K562 (cell line): ENCODE results near the gene PGF. TPM values are rescaled to one million over a fixed set of nuclear protein-coding genes. Genes with fewer than 3 reads are reported as not detected.
A peak's percentile ranks its signal among the peaks of the same experiment; 100 is the strongest.

ENCODE experiments used
- ATAC-seq: fragments of 200-7000 bp; cut with Tn5 transposase; 3 replicates; pipeline ENCODE4 v1.9.1; 2020; ENCODE audit warnings: moderate library complexity
- BruUV-seq: library from RNA; stranded (reverse); fragments of 400-500 nt; replicated peaks from 2 replicates; lab custom pipeline; 2021; lab: Mats Ljungman, UMichigan
- CTCF ChIA-PET: fragments of 300-600 bp; formaldehyde crosslinking; extraction: SDS; loops from one replicate; lab custom pipeline; 2021; ENCODE audit warnings: low intra/inter-chr PET ratio; lab: Yijun Ruan, JAX
- POLR2A ChIA-PET: fragments of 300-600, 350-650 bp; sonication (Branson Sonifier 250); formaldehyde crosslinking; extraction: SDS; loops from one replicate; lab custom pipeline; 2021; ENCODE audit warnings: antibody characterized with exemption, inconsistent platforms; lab: Yijun Ruan, JAX
- DNase-seq, 4 experiments: peaks; one replicate each; pipeline versions ENCODE4 v3.0.0 to v3.0.0-alpha.2; 2011 to 2018; ENCODE audit warnings: low spot score in 3 of 4, mixed read lengths in 3 of 4; ENCODE audit errors: extremely low read depth in 1 of 4
- FAIRE-seq: peaks from 2 replicates; lab custom pipeline; 2011; peaks lifted over from hg19 to GRCh38; lab: Jason Lieb, UNC
- H2AFZ ChIP-seq: 2 replicates; pipeline ENCODE4 v1.6.0; 2011; ENCODE audit warnings: low read depth, low read length, control low read depth, inconsistent platforms
- H3K27ac ChIP-seq: fragments of 200-600 bp; 3 replicates; pipeline ENCODE4 v1.8.0; 2011; ENCODE audit warnings: low read depth, mild to moderate bottlenecking, control low read depth, inconsistent platforms, low read length, moderate library complexity, mixed read lengths; ENCODE audit errors: extremely low read depth
- H3K27me3 ChIP-seq, 2 experiments: fragments of 300-600 bp in 1 of 2; 2 replicates in 1 of 2; 3 replicates in 1 of 2; pipeline versions ENCODE4 v1.6.0 to v1.8.0; 2011; ENCODE audit warnings: inconsistent platforms in 2 of 2, low read length in 2 of 2, mild to moderate bottlenecking in 1 of 2, mixed read lengths in 1 of 2, moderate library complexity in 1 of 2; ENCODE audit not compliant: control insufficient read depth in 2 of 2, insufficient read depth in 2 of 2
- H3K36me3 ChIP-seq: fragments of 300-600 bp; 3 replicates; pipeline ENCODE4 v1.8.0; 2011; ENCODE audit warnings: mild to moderate bottlenecking, low read length, inconsistent platforms; ENCODE audit not compliant: control insufficient read depth, insufficient read depth
- H3K4me1 ChIP-seq, 2 experiments: fragments of 200-600 bp in 1 of 2; replicated peaks in 1 of 2; 2 replicates in 1 of 2; 3 replicates in 1 of 2; pipeline versions ENCODE4 v1.5.1 to v1.8.0; 2011; ENCODE audit warnings: inconsistent platforms in 2 of 2, low read length in 2 of 2, mild to moderate bottlenecking in 1 of 2, mixed read lengths in 1 of 2, moderate library complexity in 1 of 2; ENCODE audit not compliant: control insufficient read depth in 2 of 2, insufficient read depth in 2 of 2
- H3K4me2 ChIP-seq: 2 replicates; pipeline ENCODE4 v1.6.1; 2011; ENCODE audit warnings: low read length, control low read depth, inconsistent platforms, mixed read lengths; ENCODE audit not compliant: insufficient read depth
- H3K4me3 ChIP-seq: fragments of 200-600 bp; sonication (generic), shearing (Covaris generic); 2 replicates; pipeline ENCODE4 v1.5.1; 2016; ENCODE audit warnings: control low read depth, inconsistent platforms
- H3K79me2 ChIP-seq: fragments of 200-600 bp; 3 replicates; pipeline ENCODE4 v1.8.0; 2011; ENCODE audit warnings: low read length, inconsistent platforms; ENCODE audit not compliant: control insufficient read depth, insufficient read depth
- H3K9ac ChIP-seq, 2 experiments: 2 replicates each; pipeline versions ENCODE4 v1.6.0 to v1.6.1; 2011; ENCODE audit warnings: low read depth in 2 of 2, low read length in 2 of 2, control low read depth in 1 of 2, inconsistent platforms in 1 of 2, mild to moderate bottlenecking in 1 of 2, mixed read lengths in 1 of 2; ENCODE audit not compliant: insufficient read depth in 1 of 2
- H3K9me1 ChIP-seq: one replicate; pipeline ENCODE4 v1.6.0; 2011; ENCODE audit warnings: inconsistent platforms, mild to moderate bottlenecking, low read length, moderate library complexity; ENCODE audit not compliant: control insufficient read depth, insufficient read depth
- H3K9me3 ChIP-seq: replicated peaks from 2 replicates; pipeline ENCODE4 v1.5.1; 2011; ENCODE audit warnings: low read depth, low read length, inconsistent platforms; ENCODE audit not compliant: control insufficient read depth, insufficient read depth
- H4K20me1 ChIP-seq: replicated peaks from 2 replicates; pipeline ENCODE4 v1.6.1; 2011; ENCODE audit warnings: low read length, inconsistent platforms, mixed read lengths; ENCODE audit not compliant: control insufficient read depth, insufficient read depth
- CBX5 ChIP-seq: IDR thresholded peaks from 2 replicates; pipeline ENCODE4 v1.6.1; 2014; ENCODE audit warnings: low read depth, borderline replicate concordance
- CHD1 ChIP-seq: fragments of 200-600 bp; sonication (generic); IDR thresholded peaks from one replicate; pipeline ENCODE4 v1.6.1; 2012; ENCODE audit warnings: mild to moderate bottlenecking, moderate library complexity, low read length, inconsistent platforms
- MAFF ChIP-seq: IDR thresholded peaks from 2 replicates; pipeline ENCODE4 v1.6.1; 2012; ENCODE audit warnings: low read length, improper control_type of control experiment
- NFXL1 ChIP-seq: fragments of 450-650 bp; formaldehyde crosslinking; IDR thresholded peaks from 2 replicates; pipeline ENCODE4 v1.4.0; 2021; ENCODE audit warnings: mild to moderate bottlenecking
- RCOR1 ChIP-seq, 2 experiments: IDR thresholded peaks; 2 replicates each; pipeline ENCODE4 v1.6.1; 2012; ENCODE audit warnings: low read depth in 2 of 2, low read length in 2 of 2, borderline replicate concordance in 1 of 2, improper control_type of control experiment in 1 of 2
- RUNX1 ChIP-seq: sonication (generic); IDR thresholded peaks from 2 replicates; pipeline ENCODE4 v1.6.1; 2016; ENCODE audit warnings: antibody characterized with exemption, low read depth
- SIRT6 ChIP-seq: IDR thresholded peaks from one replicate; pipeline ENCODE4 v1.6.1; 2012; ENCODE audit warnings: low read depth, mild to moderate bottlenecking, control low read depth, inconsistent platforms, low read length, moderate library complexity
- XRCC4 ChIP-seq: IDR thresholded peaks from one replicate; pipeline ENCODE4 v1.6.1; 2011; ENCODE audit not compliant: insufficient read depth, insufficient read length; ENCODE audit errors: extremely low read depth
- ZC3H11A ChIP-seq: IDR thresholded peaks from 2 replicates; pipeline ENCODE4 v1.6.1; 2012; ENCODE audit warnings: low read depth, low read length, improper control_type of control experiment
- ZFP36 ChIP-seq: fragments of 150-350 bp; IDR thresholded peaks from 2 replicates; pipeline ENCODE4 v1.6.1; 2018; ENCODE audit warnings: low read length, low read depth; ENCODE audit not compliant: partially characterized antibody
- ZKSCAN8 ChIP-seq: fragments of 200-800 bp; sonication (Bioruptor generic); IDR thresholded peaks from 2 replicates; pipeline ENCODE4 v1.6.1; 2016; ENCODE audit warnings: missing genetic modification characterization, missing compliant biosample characterization
- ZNF212 ChIP-seq: fragments of 450-650 bp; formaldehyde crosslinking; IDR thresholded peaks from 2 replicates; pipeline ENCODE4 v1.4.0; 2020; ENCODE audit warnings: mild to moderate bottlenecking
- ZNF263 ChIP-seq: sonication (generic); formaldehyde crosslinking; IDR thresholded peaks from 2 replicates; pipeline ENCODE4 v1.8.0; 2022; ENCODE audit warnings: mild to moderate bottlenecking, missing genetic modification reagents, borderline replicate concordance
- WGBS: fragments of 100-300 bp; shearing (Covaris generic); methylation state at CpG from one replicate; pipeline ENCODE4 v1.1.6; 2016; ENCODE audit warnings: low coverage, mixed read lengths; ENCODE audit not compliant: insufficient coverage; ENCODE audit errors: missing lambda C conversion rate; 5-methylcytosine and 5-hydroxymethylcytosine counted together
- in situ Hi-C: fragments of 300-500 bp; cut with MboI; formaldehyde crosslinking; loops from 4 replicates; pipeline ENCODE4 v1.15.0; 2018; ENCODE audit warnings: inconsistent platforms, mixed read lengths
- intact Hi-C: fragments of 100-400 bp; cut with micrococcal nuclease; formaldehyde crosslinking; loops from 2 replicates; pipeline ENCODE4 v1.14.2; 2022
- polyA plus RNA-seq, 8 experiments: library from polyadenylated mRNA; depleted of rRNA in 4 of 8; stranded (reverse) in 5 of 8; unstranded in 3 of 8; fragments of >200 nt; fragmentation: Nextera tagmentation in 2 of 8; fragmentation: Illumina TruSeq in 1 of 8; extraction: Ambion mirVana in 2 of 8; extraction: Trizol in 1 of 8; gene quantifications; 2 replicates each; pipeline versions ENCODE4 v1.2.1 to v1.2.3, GENCODE V29; 2011 to 2014; ENCODE audit warnings: inconsistent platforms in 1 of 8, missing spikeins in 1 of 8
- total RNA-seq, 7 experiments: library from RNA; depleted of rRNA in 6 of 7; stranded (reverse); fragments of >200 nt in 6 of 7; fragmentation: Illumina TruSeq in 2 of 7; extraction: Trizol in 2 of 7; gene quantifications; 2 replicates each; pipeline versions ENCODE4 v1.2.1 to v1.2.3, GENCODE V29; 2011 to 2021; ENCODE audit warnings: low replicate concordance in 1 of 7
- TF ChIP-seq, protein P1 (sequence below): fragments of 200-800 bp; sonication (Bioruptor generic); IDR thresholded peaks from 2 replicates; pipeline ENCODE4 v1.6.1; 2016; ENCODE audit warnings: missing genetic modification characterization, missing compliant biosample characterization
- TF ChIP-seq, protein P2 (sequence below): fragments of 450-650 bp; IDR thresholded peaks from 2 replicates; pipeline ENCODE4 v1.6.1; 2018; ENCODE audit not compliant: partially characterized antibody

Gene PGF
- total and polyA plus RNA-seq, 9 of the 15 experiments (the other 6 are each of a cell fraction or from before 2014, with no cell fraction given): 0.04 to 0.44 (median 0.18) TPM

DNA sequence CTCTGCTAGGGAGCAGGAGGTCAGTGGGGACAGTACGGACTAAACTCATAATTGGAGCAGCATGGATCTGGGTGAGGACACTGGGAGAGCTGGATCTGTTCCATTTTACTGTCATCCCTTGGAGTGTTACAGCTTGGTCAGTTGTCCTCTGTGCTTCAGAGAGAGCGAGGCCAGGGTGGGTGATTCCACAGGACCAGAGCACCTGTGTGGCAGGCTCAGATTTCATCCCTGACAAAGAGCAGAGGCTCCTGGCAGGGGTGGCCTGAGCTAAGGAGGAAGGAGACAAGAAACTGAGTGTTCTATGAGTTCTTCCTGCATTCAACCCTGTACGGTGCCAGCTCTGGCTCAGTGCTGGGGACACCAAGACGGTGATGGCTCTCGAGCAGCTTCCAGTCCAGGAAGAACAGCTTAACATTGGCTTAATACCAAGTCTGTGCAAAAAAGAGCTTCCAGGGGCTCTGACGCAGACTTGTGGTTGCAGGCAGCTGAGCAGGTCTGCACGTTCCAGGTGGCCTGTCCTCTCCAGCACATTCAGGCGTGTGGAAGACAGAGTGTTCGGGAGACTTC lies 8.4 kb upstream of the PGF start:
- in situ Hi-C loops: no loop called here
- TF ChIP-seq CBX5 (no peak), ZKSCAN8 (no peak), CHD1 (no peak), ZNF263 (CRISPR knock-in tag) (no peak), RCOR1 (IDR thresholded peaks at IDR 0.05; ENCODE audit: borderline replicate concordance in 1 of 2, low read depth in 2 of 2, low read length in 2 of 2) (no peak), ZC3H11A (no peak), SIRT6 (no peak), MAFF (no peak), NFXL1 (CRISPR knock-in tag) (no peak), ZNF212 (CRISPR knock-in tag) (no peak), RUNX1 (no peak), XRCC4 (no peak), ZFP36 (no peak)
- TF ChIP-seq, protein P1, sequence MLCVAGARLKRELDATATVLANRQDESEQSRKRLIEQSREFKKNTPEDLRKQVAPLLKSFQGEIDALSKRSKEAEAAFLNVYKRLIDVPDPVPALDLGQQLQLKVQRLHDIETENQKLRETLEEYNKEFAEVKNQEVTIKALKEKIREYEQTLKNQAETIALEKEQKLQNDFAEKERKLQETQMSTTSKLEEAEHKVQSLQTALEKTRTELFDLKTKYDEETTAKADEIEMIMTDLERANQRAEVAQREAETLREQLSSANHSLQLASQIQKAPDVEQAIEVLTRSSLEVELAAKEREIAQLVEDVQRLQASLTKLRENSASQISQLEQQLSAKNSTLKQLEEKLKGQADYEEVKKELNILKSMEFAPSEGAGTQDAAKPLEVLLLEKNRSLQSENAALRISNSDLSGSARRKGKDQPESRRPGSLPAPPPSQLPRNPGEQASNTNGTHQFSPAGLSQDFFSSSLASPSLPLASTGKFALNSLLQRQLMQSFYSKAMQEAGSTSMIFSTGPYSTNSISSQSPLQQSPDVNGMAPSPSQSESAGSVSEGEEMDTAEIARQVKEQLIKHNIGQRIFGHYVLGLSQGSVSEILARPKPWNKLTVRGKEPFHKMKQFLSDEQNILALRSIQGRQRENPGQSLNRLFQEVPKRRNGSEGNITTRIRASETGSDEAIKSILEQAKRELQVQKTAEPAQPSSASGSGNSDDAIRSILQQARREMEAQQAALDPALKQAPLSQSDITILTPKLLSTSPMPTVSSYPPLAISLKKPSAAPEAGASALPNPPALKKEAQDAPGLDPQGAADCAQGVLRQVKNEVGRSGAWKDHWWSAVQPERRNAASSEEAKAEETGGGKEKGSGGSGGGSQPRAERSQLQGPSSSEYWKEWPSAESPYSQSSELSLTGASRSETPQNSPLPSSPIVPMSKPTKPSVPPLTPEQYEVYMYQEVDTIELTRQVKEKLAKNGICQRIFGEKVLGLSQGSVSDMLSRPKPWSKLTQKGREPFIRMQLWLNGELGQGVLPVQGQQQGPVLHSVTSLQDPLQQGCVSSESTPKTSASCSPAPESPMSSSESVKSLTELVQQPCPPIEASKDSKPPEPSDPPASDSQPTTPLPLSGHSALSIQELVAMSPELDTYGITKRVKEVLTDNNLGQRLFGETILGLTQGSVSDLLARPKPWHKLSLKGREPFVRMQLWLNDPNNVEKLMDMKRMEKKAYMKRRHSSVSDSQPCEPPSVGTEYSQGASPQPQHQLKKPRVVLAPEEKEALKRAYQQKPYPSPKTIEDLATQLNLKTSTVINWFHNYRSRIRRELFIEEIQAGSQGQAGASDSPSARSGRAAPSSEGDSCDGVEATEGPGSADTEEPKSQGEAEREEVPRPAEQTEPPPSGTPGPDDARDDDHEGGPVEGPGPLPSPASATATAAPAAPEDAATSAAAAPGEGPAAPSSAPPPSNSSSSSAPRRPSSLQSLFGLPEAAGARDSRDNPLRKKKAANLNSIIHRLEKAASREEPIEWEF (CRISPR knock-in tag): no peak
- TF ChIP-seq, protein P2, sequence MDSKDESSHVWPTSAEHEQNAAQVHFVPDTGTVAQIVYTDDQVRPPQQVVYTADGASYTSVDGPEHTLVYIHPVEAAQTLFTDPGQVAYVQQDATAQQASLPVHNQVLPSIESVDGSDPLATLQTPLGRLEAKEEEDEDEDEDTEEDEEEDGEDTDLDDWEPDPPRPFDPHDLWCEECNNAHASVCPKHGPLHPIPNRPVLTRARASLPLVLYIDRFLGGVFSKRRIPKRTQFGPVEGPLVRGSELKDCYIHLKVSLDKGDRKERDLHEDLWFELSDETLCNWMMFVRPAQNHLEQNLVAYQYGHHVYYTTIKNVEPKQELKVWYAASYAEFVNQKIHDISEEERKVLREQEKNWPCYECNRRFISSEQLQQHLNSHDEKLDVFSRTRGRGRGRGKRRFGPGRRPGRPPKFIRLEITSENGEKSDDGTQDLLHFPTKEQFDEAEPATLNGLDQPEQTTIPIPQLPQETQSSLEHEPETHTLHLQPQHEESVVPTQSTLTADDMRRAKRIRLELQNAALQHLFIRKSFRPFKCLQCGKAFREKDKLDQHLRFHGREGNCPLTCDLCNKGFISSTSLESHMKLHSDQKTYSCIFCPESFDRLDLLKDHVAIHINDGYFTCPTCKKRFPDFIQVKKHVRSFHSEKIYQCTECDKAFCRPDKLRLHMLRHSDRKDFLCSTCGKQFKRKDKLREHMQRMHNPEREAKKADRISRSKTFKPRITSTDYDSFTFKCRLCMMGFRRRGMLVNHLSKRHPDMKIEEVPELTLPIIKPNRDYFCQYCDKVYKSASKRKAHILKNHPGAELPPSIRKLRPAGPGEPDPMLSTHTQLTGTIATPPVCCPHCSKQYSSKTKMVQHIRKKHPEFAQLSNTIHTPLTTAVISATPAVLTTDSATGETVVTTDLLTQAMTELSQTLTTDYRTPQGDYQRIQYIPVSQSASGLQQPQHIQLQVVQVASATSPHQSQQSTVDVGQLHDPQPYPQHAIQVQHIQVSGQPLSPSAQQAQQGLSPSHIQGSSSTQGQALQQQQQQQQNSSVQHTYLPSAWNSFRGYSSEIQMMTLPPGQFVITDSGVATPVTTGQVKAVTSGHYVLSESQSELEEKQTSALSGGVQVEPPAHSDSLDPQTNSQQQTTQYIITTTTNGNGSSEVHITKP: no peak

More for the DNA sequence above, 8.4 kb upstream of the PGF start:
- H3K27me3 ChIP-seq: no peaks in the 10 kb centered on the region
- peak overlapping the region in 1 of 2 experiments; percentile 45; a peak in 2 of 4 replicates for H3K9ac ChIP-seq
- H3K27ac ChIP-seq: no peak overlapping the region
- H3K4me3 ChIP-seq: no peak overlapping the region
- CTCF ChIA-PET: no interaction called here
- no TSS peak for BruUV-seq
- intact Hi-C loops: no loop called here
- no peak for DNase-seq
- no peaks in the 10 kb centered on the region for H3K9me3 ChIP-seq
- POLR2A ChIA-PET: interaction anchor here (0.6 to 2.6 kb wide), 4 partner anchors 8 to 132 kb away, joined by 3 to 8 read pairs (median 4); partner anchors contain the start of gene PGF
- no peaks in the 10 kb centered on the region for H3K79me2 ChIP-seq
- ATAC-seq: peak; percentile 17; the same call in 1 of the 3 replicates
- H2AFZ ChIP-seq: no peak overlapping the region
- H3K9me1 ChIP-seq: no peaks in the 10 kb centered on the region
- no peak for FAIRE-seq
- H4K20me1 ChIP-seq: no peaks in the 10 kb centered on the region
- H3K4me1 ChIP-seq: peaks cover 8 to 9% of the 10 kb centered on the region in 2 experiments; a peak in 3 of 5 replicates
- no peaks in the 10 kb centered on the region for H3K36me3 ChIP-seq
- H3K4me2 ChIP-seq: no peak overlapping the region
- WGBS: 12% methylated on average over 8 of the region's 9 CpGs
